GM12874 (cell line): ENCODE data around the gene DOK5.

Experiments
- TF ChIP-seq, protein P1 (sequence below): IDR thresholded peaks from 2 replicates; pipeline ENCODE4 v1.5.1; 2011; ENCODE audit warnings: low read depth, mild to moderate bottlenecking, control low read depth, low read length, moderate library complexity; ENCODE audit not compliant: insufficient read depth

Gene DOK5

GRCh38 chr20:54438166-54438565, 37.2 kb upstream of the DOK5 start:
- TF ChIP-seq, protein P1, sequence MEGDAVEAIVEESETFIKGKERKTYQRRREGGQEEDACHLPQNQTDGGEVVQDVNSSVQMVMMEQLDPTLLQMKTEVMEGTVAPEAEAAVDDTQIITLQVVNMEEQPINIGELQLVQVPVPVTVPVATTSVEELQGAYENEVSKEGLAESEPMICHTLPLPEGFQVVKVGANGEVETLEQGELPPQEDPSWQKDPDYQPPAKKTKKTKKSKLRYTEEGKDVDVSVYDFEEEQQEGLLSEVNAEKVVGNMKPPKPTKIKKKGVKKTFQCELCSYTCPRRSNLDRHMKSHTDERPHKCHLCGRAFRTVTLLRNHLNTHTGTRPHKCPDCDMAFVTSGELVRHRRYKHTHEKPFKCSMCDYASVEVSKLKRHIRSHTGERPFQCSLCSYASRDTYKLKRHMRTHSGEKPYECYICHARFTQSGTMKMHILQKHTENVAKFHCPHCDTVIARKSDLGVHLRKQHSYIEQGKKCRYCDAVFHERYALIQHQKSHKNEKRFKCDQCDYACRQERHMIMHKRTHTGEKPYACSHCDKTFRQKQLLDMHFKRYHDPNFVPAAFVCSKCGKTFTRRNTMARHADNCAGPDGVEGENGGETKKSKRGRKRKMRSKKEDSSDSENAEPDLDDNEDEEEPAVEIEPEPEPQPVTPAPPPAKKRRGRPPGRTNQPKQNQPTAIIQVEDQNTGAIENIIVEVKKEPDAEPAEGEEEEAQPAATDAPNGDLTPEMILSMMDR: no peak

DNA sequence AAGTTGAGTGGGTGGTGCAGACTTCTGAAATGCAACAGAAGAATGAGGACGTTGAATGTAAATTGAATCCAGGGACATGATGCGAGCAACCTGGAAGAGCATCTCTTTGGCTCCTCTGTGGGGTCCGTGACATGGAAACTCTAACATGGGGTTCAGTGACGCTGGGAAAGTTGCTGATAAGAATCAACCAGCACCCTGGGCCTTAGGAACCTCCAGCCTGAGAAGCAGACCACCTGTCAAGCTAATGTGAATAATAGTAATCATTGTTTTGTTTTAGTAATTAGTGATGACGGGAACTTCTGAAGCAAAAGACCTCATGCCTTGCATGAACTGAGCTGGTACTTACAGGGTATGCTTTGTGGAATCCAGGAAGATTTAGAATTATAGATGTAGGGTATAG, 25.2 kb upstream of the DOK5 start:
- TF ChIP-seq, protein P1: no peak

DNA sequence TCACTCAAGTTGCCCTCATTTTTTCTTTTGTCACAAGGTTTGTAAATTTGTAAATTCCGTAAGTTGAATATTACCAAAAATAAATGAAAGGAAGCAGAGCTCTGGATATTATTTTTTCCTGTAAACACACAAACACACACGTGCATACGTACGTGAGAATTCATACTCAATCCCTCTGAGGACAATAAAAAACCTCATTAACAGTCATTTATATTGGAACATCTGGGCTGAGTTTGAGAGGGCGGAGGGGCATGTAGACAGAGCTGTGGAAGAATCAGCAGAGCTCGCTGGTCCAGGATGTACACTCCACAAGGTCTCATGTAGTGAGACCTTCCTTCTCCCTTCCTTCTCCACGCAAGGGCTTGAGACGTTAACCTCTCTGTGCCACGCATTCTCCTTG, 24.2 kb upstream of the DOK5 start:
- TF ChIP-seq, protein P1: no peak

GRCh38 chr20:54452277-54452676, 23.1 kb upstream of the DOK5 start:
- TF ChIP-seq, protein P1: no peak

DNA sequence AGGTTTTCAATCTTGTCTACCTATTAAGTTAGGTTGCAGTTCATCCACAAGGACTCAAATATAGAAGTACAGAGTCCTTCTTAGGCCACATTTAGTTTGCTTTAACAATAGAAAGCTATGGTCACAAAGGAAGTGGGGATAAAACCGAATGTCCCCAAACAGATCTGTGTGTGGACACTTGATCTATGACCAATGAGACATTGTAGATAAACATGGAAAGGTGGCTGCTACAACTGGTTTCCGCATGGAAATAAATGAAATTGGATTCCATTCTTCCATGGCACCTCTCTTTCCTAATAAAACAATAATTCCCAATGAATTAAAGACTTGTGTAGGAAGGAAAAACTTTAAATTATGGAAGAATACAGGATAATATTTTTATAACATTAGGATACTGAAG, 20.4 kb upstream of the DOK5 start:
- TF ChIP-seq, protein P1: no peak

DNA sequence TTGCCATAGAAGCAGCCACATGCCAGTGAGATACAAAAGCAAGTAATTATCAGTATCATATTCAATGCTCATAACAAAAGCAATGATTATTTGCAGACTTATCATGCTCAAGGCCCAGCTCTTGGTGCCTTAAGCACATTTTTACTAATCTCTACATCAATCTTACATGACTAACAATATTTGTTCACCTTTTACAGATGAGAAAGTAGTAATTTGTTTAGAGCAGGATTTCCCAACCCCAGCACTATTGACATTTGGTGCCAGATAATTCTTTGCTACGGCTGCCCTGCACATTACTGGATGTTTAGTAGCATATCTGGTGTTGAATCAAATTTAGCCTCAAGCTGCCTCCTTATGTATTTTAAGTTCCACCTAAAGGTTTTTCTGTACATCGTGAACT, 19.0 kb upstream of the DOK5 start:
- TF ChIP-seq, protein P1: no peak

GRCh38 chr20:54456961-54457360, 18.4 kb upstream of the DOK5 start:
- TF ChIP-seq, protein P1: no peak

DNA sequence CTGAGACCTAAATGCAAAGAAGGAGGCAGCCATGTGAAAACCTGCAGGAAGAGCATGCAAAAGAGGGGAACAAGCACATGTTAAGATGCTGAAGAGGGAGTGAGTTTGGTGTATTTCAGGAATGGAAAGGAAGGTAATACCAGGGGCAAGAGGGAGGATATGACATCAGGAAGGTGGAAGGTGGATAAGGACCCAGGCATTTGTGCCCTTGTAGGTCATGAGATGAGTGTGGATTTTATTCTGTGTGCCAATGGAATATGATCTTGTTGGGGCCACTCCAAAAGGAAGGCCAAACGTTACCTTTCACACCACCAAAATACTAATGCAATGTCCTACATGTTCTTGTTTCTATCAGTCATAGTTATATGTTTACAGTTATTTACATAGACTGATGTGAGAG, 17.2 kb upstream of the DOK5 start:
- TF ChIP-seq, protein P1: no peak
